Activated naive CD8-positive, alpha-beta T cell (primary cell): ENCODE results near the gene NELL1.

ENCODE experiments used
- H3K27ac Mint-ChIP-seq: one replicate; pipeline ENCODE4 v1.8.0; 2021; ENCODE audit warnings: mixed read lengths
- H3K27me3 Mint-ChIP-seq: one replicate; pipeline ENCODE4 v1.8.0; 2021; ENCODE audit warnings: mixed read lengths
- H3K36me3 Mint-ChIP-seq: one replicate; pipeline ENCODE4 v1.8.0; 2021; ENCODE audit warnings: mixed read lengths
- H3K4me1 Mint-ChIP-seq: one replicate; pipeline ENCODE4 v1.8.0; 2021; ENCODE audit warnings: low read depth, mixed read lengths
- H3K4me3 Mint-ChIP-seq: one replicate; pipeline ENCODE4 v1.8.0; 2021; ENCODE audit warnings: mild to moderate bottlenecking, mixed read lengths
- H3K9me3 Mint-ChIP-seq: one replicate; pipeline ENCODE4 v1.8.0; 2021; ENCODE audit warnings: low read depth, mixed read lengths

Gene NELL1

DNA sequence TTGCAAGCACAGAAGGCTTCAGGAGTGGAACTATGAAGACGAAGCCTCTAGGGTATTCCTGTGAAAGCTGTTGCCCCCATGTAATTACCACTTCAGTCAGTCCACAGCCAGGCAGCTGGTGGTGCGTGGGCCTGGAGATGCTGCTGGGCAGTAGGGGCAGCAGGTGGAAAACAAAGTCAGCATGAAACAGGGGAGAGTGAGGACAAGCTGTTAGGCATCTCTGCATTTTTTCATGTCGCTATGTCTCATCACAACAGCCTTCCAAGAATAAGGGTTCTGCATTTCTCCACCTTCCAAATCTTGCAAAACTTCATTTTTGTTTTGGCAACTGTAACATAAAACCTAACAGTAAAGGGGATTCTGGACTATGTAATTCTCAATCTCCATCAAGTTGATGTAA is 757.5 kb downstream of the NELL1 start:
- H3K27me3 Mint-ChIP-seq: no peaks in the 10 kb centered on the region

DNA sequence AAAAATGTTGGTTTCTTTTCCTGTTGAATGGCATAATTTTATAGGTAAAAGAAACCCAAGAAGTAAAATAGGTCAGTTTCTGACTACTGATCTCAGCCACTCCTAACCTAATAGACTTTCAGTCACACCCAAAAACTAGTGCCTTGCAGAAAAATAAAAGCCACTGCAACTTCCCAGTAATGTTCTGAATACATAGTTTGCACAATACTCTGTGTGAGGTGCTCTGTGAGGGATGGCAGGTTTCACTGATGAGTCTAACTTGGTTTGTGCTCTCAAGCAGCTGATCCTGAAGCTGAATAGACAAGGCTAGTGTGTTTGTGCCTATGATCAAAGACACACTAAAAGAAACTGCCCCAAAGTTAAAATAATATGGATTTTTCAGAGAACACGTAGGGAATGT is 758.3 kb downstream of the NELL1 start:
- no peak overlapping the region for H3K4me3 Mint-ChIP-seq
- no peaks in the 10 kb centered on the region for H3K27me3 Mint-ChIP-seq
- H3K9me3 Mint-ChIP-seq: peaks cover 9% of the 10 kb centered on the region
- no peaks in the 10 kb centered on the region for H3K36me3 Mint-ChIP-seq
- H3K27ac Mint-ChIP-seq: no peak overlapping the region
- no peaks in the 10 kb centered on the region for H3K4me1 Mint-ChIP-seq

More for the DNA sequence above, 757.5 kb downstream of the NELL1 start:
- Mint-ChIP-seq H3K9me3 (peaks cover 9% of the 10 kb centered on the region), H3K27ac (no peak overlapping the region), H3K36me3 (no peaks in the 10 kb centered on the region), H3K4me1 (no peaks in the 10 kb centered on the region), H3K4me3 (no peak overlapping the region)

- no peak overlapping the region for H3K27ac Mint-ChIP-seq
- H3K4me1 Mint-ChIP-seq: no peaks in the 10 kb centered on the region
- peaks cover 5% of the 10 kb centered on the region for H3K9me3 Mint-ChIP-seq
- H3K4me3 Mint-ChIP-seq: no peak overlapping the region
- H3K36me3 Mint-ChIP-seq: no peaks in the 10 kb centered on the region
- no peaks in the 10 kb centered on the region for H3K27me3 Mint-ChIP-seq
These were observed 759.4 kb downstream of the NELL1 start for GRCh38 chr11:21428796-21429195.

GRCh38 chr11:21429401-21429800 is 760.0 kb downstream of the NELL1 start:
- H3K27ac Mint-ChIP-seq: no peak overlapping the region
- no peak overlapping the region for H3K4me3 Mint-ChIP-seq
- no peaks in the 10 kb centered on the region for H3K27me3 Mint-ChIP-seq
- peaks cover 5% of the 10 kb centered on the region for H3K9me3 Mint-ChIP-seq
- no peaks in the 10 kb centered on the region for H3K4me1 Mint-ChIP-seq
- H3K36me3 Mint-ChIP-seq: no peaks in the 10 kb centered on the region

GRCh38 chr11:21430537-21430936 is 761.2 kb downstream of the NELL1 start:
- Mint-ChIP-seq H3K4me3 (no peak overlapping the region), H3K27me3 (no peaks in the 10 kb centered on the region)

GRCh38 chr11:21446939-21447590 is 777.7 kb downstream of the NELL1 start:
- no peaks in the 10 kb centered on the region for H3K4me1 Mint-ChIP-seq
- no peaks in the 10 kb centered on the region for H3K27me3 Mint-ChIP-seq
- H3K9me3 Mint-ChIP-seq: peaks cover 4% of the 10 kb centered on the region
- no peak overlapping the region for H3K4me3 Mint-ChIP-seq
- no peak overlapping the region for H3K27ac Mint-ChIP-seq
- no peaks in the 10 kb centered on the region for H3K36me3 Mint-ChIP-seq

More at GRCh38 chr11:21430537-21430936, 761.2 kb downstream of the NELL1 start:
- Mint-ChIP-seq H3K4me1 (no peaks in the 10 kb centered on the region), H3K36me3 (no peaks in the 10 kb centered on the region), H3K9me3 (peaks cover 5% of the 10 kb centered on the region), H3K27ac (no peak overlapping the region)

DNA sequence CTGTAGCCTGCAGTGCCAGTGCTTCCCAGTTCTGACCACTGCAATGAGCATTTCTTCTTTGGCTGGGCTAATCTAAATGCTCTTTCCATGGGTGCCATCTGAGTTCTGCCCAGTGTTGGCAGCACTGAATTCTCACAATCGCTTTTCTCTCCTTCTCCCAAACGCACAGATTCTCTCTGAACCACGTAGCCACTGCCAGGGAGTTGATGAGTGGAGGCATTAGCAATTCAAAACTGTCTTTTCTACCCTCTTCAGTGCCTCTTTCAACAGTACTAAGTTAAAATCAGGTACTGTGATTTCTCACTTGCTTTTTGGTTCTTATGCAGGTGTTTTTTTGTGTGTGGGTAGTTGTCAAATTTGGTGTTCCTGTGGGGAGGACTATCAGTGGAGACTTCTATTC is 778.5 kb downstream of the NELL1 start:
- Mint-ChIP-seq H3K4me1 (no peaks in the 10 kb centered on the region), H3K27ac (no peak overlapping the region), H3K27me3 (no peaks in the 10 kb centered on the region), H3K4me3 (no peak overlapping the region), H3K9me3 (peaks cover 4% of the 10 kb centered on the region), H3K36me3 (no peaks in the 10 kb centered on the region)

DNA sequence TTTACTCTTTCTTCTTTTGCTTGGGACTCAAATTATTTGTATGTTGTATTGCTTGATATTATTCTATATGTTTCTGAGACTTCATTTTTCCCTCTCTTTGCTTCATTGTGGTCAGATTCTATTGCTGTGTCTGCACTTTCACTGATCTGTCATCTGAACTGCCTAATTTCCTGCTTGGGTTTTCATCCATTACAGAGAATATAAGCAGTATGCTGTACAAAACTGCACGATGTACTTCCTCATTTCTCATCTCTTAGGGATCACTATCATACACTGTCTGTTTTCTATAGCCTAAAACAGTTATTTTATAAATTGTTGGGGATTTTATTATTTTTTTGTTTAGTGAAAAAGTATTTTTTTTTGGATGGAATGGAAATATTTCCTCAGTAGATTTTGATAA is 786.8 kb downstream of the NELL1 start:
- peaks cover 6% of the 10 kb centered on the region for H3K9me3 Mint-ChIP-seq
- H3K4me1 Mint-ChIP-seq: no peaks in the 10 kb centered on the region
- H3K4me3 Mint-ChIP-seq: no peak overlapping the region
- no peaks in the 10 kb centered on the region for H3K27me3 Mint-ChIP-seq
- no peaks in the 10 kb centered on the region for H3K36me3 Mint-ChIP-seq
- H3K27ac Mint-ChIP-seq: no peak overlapping the region

- H3K4me1 Mint-ChIP-seq: no peaks in the 10 kb centered on the region
- H3K27me3 Mint-ChIP-seq: no peaks in the 10 kb centered on the region
- H3K4me3 Mint-ChIP-seq: no peak overlapping the region
- H3K36me3 Mint-ChIP-seq: no peaks in the 10 kb centered on the region
- no peak overlapping the region for H3K27ac Mint-ChIP-seq
- no peaks in the 10 kb centered on the region for H3K9me3 Mint-ChIP-seq
These were observed 790.7 kb downstream of the NELL1 start for GRCh38 chr11:21460082-21460481.

- Mint-ChIP-seq H3K4me3 (no peak overlapping the region), H3K27ac (no peak overlapping the region), H3K36me3 (no peaks in the 10 kb centered on the region), H3K27me3 (no peaks in the 10 kb centered on the region), H3K9me3 (no peaks in the 10 kb centered on the region), H3K4me1 (no peaks in the 10 kb centered on the region)
These were observed 792.3 kb downstream of the NELL1 start for GRCh38 chr11:21461701-21462100.

DNA sequence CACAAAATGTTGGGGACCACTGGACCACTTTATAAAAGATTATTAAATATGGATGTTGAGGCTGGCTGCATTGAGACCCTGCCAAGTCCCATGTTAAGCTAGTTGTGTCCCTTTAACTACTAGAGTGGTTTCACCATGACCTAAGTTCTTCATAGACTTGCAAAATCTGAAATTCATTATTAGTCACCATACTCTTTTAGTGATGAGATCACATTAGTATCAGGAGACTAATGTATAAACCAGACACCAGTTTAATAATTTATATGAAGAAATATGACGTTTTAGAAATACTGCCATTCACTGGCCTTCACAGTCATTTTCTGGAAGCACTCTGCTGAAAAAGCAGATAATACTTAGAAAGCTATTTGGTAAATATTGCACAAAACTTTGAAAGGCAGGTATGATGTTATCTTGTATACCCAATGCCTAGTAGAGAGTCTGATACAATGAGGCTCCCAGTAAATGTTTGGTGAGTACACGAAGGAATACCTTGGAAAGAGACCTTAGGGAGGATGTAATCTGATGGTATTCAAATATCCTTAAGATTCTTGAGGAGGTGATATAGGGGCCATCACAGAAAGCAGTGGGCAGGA is 795.3 kb downstream of the NELL1 start:
- H3K9me3 Mint-ChIP-seq: no peaks in the 10 kb centered on the region
- no peak overlapping the region for H3K27ac Mint-ChIP-seq
- H3K4me1 Mint-ChIP-seq: no peaks in the 10 kb centered on the region
- no peak overlapping the region for H3K4me3 Mint-ChIP-seq
- no peaks in the 10 kb centered on the region for H3K36me3 Mint-ChIP-seq
- no peaks in the 10 kb centered on the region for H3K27me3 Mint-ChIP-seq

- Mint-ChIP-seq H3K4me1 (no peaks in the 10 kb centered on the region), H3K27me3 (no peaks in the 10 kb centered on the region), H3K4me3 (no peak overlapping the region), H3K36me3 (no peaks in the 10 kb centered on the region), H3K27ac (no peak overlapping the region), H3K9me3 (no peaks in the 10 kb centered on the region)
These were observed 795.8 kb downstream of the NELL1 start for GRCh38 chr11:21465203-21465602.

GRCh38 chr11:21465920-21466319 is 796.5 kb downstream of the NELL1 start:
- Mint-ChIP-seq H3K36me3 (no peaks in the 10 kb centered on the region), H3K4me1 (no peaks in the 10 kb centered on the region), H3K27ac (no peak overlapping the region), H3K9me3 (no peaks in the 10 kb centered on the region), H3K4me3 (no peak overlapping the region), H3K27me3 (no peaks in the 10 kb centered on the region)

- Mint-ChIP-seq H3K9me3 (no peaks in the 10 kb centered on the region), H3K36me3 (no peaks in the 10 kb centered on the region), H3K27me3 (no peaks in the 10 kb centered on the region), H3K27ac (no peak overlapping the region), H3K4me3 (no peak overlapping the region), H3K4me1 (no peaks in the 10 kb centered on the region)
These were observed 801.1 kb downstream of the NELL1 start for GRCh38 chr11:21470521-21470920.

- no peaks in the 10 kb centered on the region for H3K36me3 Mint-ChIP-seq
- no peaks in the 10 kb centered on the region for H3K4me1 Mint-ChIP-seq
- no peaks in the 10 kb centered on the region for H3K27me3 Mint-ChIP-seq
- H3K9me3 Mint-ChIP-seq: no peaks in the 10 kb centered on the region
- H3K4me3 Mint-ChIP-seq: no peak overlapping the region
- no peak overlapping the region for H3K27ac Mint-ChIP-seq
These were observed 802.9 kb downstream of the NELL1 start for GRCh38 chr11:21472261-21472660.

DNA sequence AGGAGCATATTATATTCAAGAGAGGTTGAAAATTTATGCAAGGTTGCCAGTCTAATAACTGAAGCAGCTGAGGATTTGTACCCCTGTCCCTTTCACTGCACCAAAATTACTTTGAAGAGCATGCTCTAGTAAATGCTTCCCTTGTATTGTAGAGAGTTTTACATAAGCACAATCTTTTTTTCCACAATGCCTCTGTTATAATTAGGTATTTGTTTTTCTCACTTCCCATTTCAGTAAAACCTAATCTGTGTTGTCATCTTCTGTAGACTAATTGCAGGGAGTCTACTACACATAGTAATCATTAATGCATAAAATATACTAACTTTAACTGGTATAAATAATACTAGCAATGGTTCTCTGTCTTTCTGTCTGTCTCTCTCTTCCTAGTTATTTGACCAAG is 805.1 kb downstream of the NELL1 start:
- H3K27ac Mint-ChIP-seq: no peak overlapping the region
- no peaks in the 10 kb centered on the region for H3K36me3 Mint-ChIP-seq
- H3K27me3 Mint-ChIP-seq: no peaks in the 10 kb centered on the region
- H3K9me3 Mint-ChIP-seq: no peaks in the 10 kb centered on the region
- no peaks in the 10 kb centered on the region for H3K4me1 Mint-ChIP-seq
- no peak overlapping the region for H3K4me3 Mint-ChIP-seq
